Ovary (tissue), 3 donors: ENCODE results near the gene MYO15B.

ENCODE experiments used
- EP300 ChIP-seq: sonication (generic); formaldehyde crosslinking; IDR thresholded peaks from one replicate; pipeline ENCODE4 v1.6.1; 2017; ENCODE audit warnings: antibody characterized with exemption
- POLR2A ChIP-seq: fragments of 450-650 bp; IDR thresholded peaks from one replicate; pipeline ENCODE4 v1.6.1; 2017; ENCODE audit warnings: antibody characterized with exemption, mild to moderate bottlenecking, moderate library complexity
- TF ChIP-seq, protein P1 (sequence below), 3 donors: fragments of 450-650 bp in 2 of 3; fragments of 200-600 bp in 1 of 3; IDR thresholded peaks; one replicate each; pipeline versions ENCODE4 v1.5.1 to v1.8.0; 2016 to 2022; ENCODE audit warnings: antibody characterized with exemption in 3 of 3, mild to moderate bottlenecking in 1 of 3
- donor health status: DM: no; HTN: no; CAD: no.

DNA sequence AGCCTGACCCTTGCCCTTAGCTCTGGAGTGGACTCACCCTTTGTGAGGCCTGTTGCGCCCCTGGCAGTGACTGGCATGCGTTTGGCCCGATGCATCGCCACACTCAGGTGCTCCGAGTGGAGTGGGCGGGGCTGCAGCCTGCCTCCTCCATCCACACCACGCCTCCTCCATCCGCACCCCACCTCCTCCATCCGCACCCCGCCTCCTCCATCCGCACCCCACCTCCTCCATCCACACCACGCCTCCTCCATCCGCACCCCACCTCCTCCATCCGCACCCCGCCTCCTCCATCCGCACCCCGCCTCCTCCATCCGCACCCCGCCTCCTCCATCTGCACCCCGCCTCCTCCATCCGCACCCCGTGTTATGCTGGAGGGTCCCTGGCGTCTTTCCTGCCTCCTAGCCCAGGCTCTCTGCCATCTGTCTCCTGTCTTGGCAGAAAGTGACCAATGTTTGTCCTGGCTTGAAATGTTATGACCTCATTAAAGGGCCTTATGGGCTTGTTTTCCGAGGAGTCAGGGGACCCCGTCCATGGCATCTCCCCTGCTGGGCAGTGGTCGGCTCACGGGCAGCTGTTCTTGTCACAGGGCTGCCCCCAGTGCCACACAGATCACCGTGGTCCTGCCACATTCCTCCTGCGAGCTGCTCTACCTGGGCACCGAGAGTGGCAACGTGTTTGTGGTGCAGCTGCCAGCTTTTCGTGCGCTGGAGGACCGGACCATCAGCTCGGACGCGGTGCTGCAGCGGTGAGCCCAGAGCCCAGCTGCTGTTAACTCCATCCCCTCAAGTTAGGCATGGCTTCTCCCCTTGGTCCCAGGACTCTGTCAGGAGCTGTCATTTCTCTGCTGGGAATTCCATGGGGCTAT lies 28.7 kb upstream of the MYO15B start:
- TF ChIP-seq, protein P1, sequence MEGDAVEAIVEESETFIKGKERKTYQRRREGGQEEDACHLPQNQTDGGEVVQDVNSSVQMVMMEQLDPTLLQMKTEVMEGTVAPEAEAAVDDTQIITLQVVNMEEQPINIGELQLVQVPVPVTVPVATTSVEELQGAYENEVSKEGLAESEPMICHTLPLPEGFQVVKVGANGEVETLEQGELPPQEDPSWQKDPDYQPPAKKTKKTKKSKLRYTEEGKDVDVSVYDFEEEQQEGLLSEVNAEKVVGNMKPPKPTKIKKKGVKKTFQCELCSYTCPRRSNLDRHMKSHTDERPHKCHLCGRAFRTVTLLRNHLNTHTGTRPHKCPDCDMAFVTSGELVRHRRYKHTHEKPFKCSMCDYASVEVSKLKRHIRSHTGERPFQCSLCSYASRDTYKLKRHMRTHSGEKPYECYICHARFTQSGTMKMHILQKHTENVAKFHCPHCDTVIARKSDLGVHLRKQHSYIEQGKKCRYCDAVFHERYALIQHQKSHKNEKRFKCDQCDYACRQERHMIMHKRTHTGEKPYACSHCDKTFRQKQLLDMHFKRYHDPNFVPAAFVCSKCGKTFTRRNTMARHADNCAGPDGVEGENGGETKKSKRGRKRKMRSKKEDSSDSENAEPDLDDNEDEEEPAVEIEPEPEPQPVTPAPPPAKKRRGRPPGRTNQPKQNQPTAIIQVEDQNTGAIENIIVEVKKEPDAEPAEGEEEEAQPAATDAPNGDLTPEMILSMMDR (IDR thresholded peaks at IDR 0.05) = no peak
- TF ChIP-seq EP300 (no peak), POLR2A (no peak)
